ENCODE results near the gene RPL36A.

The RPL36A gene

DNA sequence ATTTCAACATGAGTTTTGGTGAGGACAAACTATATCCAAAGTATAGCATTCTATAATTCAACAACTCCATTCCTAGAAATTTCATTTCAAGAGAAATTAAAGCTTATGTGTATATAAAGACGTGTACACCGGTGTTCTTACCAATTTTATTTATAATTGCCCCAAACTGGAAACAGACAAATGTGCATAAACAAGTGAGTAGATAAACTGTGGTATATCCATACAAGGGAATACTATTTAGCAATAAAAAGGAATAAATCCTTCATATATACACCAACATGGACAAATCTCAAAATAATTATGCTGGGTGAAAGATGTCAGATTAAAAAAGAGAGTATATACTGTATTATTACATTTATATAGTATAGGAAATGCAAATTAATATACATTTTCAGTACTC is 37.1 kb downstream of the RPL36A start:
- no peak for DNase-seq
- intact Hi-C loops (cut with DNase I) = no loop called here

DNA sequence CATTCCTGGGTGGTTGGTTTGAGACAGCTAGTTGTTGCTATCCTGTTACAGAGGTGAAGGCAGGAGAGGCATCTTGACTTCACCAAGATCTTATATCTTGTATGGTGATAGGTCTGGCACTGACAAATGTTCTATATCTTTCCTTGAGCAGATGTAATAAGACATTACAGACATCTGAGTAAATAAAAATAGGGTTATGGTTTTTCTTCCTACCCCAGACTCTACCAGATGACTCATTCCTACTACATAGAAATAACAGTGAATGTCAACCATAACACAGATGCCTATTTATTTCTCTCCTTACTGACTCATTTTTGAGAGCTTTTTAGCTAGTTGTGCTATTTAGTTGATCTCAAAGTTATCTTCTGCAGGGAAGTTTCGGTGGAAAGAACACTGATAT is 39.1 kb downstream of the RPL36A start:
- intact Hi-C loops (cut with DNase I) = no loop called here
- DNase-seq = no peak

DNA sequence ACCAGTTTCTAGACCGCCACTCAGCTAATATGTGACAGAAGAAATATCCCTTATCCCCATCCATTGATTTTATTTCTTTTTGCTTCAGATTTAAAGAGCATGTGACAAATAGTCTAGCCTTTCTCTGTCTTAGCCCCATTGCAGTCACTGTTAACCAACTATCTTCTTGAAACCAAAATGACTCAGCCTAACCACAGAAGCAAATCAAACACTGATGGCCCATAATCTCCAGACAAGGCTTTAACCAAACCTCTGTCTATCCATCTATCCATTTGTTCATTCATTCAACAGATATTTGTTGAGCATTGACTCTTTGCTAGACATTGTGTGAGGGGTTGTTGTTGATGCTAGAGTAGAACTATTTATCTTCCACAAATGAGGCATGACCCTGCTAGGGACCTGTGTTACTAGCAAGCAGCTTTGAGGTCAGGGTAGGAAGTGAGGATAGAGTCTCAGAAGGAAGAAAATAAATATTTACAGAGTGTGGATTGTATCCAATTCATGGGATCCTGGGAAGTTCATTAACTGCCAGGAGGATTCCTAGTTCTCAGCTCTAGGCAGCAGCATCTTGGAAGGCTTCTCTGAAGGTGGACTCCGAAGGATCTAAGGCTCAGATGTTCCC is 39.8 kb downstream of the RPL36A start:
- no peak for DNase-seq
- intact Hi-C loops (cut with DNase I) = no loop called here

DNA sequence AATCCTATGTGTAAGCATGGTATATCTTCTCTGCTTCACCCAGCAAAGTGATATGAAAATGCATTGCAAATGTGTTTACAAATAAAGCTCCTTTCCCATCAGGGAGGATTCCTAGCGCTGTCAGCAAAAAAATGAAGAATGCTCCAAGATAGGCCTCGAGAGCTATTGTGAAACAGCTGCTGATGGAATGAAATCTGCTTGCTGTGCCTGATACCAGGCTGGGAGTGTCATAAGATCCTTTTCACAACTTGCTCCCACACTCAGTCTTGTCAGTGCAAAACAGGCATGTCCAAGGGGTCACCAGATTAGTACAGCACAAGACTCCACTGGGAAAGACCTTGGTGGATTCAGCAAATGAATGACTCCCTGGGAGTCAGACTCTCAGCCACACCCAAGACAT is 51.3 kb downstream of the RPL36A start:
- intact Hi-C loops (cut with DNase I) = no loop called here
- DNase-seq = no peak

Measured in posterior cingulate gyrus (tissue), 11 donors.